ENCODE measurements around the gene PMP22.

Gene PMP22

DNA sequence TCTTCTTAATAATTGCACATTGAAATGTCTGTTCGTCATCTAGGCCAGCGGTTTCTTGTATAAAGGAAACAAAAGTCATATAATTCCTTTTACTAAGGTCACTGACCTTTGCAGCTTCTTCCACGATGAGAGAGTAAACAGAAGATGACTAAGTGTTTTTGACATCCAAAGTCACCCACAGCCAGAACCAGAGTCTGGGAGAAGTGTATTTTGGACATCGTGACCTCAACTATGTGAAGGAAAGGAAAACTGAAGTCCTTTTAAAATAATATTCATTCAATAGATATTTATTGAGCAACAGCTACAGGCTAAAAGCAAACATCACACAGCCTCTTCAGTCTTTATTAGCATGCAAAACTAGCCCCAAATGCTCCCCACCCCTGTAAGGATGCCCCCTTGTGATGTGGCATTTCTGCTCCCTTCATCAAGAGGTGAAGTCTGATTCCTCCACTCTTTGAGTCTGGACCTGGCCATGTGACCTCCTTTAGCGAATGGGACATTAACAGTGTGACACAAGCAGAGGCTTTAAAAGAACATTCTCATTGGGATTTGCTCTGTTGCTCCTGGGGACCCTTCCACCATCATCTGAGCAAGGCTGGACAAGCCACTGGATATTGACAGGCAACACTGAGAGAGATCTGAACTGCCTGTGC, 8.1 kb upstream of the PMP22 start:
- no peak for DNase-seq

DNA sequence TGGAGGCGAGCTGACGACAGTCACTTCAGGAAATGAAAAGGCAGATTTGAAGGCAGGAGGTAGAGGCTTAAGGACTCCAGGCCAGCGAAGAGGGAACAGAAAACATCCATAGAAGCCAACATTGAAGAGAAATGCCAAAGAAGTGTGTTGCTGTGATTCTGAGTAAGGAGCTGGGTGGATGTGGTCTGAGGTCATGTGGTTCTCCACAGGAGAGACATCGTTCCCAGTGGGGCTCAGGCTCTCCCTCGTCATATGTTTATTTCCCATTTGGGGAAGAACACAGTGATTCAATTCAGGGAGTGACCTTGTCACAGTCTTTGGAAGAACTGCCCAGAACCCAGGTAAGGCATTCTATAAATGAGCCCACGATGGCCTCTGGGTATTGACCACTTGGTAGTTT, 6.6 kb upstream of the PMP22 start:
- DNase-seq = no peak

DNA sequence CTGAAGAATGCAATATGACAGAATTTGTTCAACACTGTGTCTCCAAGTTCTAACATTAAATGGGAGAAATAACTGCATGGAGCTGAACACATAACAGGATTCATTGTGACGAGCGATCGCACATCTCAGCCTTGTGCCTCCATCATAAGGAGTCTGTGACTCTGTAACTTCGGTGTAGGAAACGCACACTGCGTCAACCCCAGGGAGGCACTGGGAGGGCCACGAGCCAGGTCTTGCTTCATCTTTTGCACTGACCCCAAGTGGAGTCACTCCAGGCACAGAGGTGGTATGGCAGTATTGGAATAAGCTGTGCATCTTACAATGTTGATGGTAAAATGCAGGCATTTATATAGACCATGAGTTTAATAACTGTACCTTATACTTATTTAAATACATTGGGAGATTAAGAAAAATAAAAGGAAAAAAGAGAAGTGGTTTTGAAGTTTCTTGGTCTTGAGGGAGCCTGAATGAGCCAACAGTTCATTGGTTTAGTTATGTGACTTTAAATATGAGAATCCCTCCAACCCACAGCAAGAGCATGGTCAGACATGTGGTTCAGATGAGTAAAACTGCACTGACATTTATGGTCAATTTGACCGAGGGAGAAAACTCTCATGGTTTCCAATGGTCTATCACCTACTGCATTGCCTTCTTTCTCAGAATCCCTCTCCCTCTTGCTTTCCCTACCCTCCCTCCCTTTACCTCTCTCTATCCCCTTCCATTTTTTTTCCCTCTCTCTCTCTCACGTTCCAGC, 5.7 kb upstream of the PMP22 start:
- no peak for DNase-seq

DNA sequence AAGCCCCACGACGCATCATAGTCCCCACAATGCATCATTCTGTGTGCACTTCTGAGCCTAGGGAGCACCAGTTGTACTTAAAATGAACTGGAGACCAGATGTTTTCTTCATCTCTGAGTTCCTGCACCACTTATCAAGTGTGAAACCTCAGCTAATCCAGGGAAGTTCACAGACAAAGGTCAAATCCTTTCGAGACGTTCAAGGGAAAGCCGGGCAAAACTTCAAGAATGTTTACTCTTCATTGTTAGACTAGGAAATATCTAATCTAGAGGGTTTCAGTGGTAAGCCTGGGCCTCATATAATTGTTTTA, 4.6 kb upstream of the PMP22 start:
- no peak for DNase-seq

DNA sequence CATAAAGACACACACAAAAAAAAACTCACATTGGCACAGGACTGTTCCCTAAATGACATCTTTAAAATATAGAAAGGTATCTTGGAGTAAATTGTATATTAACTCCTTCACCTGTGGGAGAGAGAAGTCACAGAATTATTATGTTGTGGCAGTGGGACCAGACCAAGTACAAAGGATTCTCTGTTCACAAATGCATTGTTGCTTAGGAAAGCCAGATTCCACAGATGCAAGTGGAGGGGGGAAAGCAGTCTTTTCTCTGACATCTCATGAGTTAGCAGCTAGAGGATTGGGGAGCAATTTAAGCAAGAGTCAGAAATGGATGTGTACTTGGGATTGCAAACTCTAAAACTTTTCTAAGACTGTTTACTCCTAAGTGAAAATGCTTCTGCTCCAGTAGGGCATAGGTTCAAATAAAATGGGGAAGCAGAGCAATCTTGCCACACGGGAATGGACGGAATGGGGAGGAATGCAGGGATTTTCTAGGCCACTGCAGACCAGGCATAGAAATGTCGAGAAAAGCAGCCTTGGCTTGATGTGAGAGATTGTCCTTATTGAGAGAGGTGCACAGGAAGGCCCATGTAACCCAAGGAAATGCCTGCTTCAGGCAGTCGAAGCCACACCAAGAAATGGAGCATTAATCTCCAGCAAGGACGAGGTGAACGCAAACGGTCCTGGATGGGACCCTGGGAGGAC, 4.1 kb upstream of the PMP22 start:
- no peak for DNase-seq

DNA sequence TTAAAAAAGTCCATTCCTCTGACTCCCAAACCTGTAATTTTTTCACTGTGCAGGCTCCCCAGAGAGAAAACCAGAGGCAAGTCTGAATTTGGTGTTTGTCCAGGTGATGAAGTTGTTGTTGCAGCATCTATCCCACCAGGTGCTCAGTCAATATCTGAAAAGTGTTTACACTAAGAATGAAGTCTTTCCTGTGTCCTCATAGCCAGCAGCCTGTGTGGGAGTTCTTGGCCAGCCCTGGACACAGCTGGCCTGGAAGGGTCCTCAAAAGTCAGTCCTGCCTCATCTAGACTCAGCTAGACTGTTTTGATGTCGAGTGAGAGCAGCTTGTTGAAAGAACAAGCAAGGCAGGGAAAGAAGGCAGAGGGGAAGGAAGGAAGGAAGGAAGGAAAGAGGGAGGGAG, 3.3 kb upstream of the PMP22 start:
- DNase-seq = no peak

DNA sequence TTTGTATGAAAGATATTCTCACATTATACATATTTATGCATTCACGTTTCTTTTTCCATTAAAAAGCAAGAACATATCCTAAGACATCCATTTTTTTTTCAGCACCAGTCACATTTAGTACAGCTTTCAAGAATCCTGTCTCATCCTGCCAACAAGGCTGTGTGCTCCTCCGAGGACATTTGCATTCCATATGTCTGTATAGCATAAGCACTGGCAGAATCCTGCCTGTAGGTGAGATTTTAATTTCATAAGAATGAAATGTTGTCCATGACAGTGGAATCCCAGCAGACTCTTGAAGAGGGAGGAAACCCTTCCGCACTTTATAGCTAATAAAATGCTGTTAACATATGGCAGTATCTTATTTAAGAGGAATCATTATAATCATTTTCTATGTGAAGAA, 2.9 kb upstream of the PMP22 start:
- DNase-seq = no peak

DNA sequence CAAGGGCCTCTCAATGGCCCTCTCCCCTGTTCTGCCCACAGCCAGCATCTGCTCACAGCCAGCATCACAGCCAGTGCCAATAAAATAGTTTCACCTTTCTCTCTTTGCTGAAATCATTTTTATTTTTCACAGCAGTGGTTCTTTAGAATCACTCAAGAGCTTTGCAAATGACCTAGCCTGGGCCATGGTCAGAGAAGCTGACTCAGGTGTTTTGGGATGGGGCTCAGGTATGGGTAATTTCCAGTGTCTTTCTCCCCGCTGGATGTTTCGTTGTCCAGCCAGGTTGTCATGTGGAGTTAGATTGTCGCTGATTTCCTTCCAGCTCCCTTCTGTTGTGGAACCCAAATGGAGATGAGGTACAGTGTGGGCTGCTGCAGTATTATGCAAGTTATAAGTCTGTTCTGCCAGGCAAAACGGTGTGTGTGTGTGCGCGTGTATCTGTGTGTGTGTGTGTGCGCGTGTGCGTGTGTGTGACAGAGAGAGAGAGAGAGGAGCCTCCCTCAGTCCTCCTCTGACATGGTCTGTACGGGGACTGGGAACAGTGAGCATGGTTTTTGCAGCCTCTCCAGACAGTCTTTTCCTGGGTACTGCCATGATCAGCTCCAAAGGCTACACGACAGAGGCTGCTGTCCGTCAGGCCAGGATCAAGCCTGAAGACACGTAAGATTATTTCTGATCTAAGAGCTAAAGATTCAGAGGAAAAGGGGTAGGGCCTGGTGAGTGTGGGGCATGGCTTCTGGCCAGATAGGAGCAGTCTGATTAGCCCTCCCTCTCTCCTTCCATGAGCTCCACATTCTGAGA, 1.4 kb upstream of the PMP22 start:
- DNase-seq = no peak

DNA sequence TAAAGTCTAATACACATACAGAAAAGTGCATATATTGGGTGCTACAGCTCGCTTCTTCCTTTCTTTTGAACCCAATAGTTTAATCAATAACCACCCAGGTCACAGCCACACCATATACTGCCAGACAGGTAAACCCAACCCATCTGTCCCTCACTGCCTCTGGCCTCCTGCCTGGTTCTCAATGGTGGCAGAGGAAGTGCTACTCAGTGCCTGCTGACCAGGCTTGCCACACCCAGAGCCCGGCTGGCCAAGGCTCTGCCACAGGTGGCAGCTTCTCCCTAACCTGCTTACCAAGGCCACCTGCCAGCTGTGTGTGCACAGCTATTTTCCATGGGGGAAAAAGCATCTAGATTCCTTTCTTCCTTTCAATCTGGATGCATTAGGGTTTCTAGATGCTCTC, 584 bp downstream of the PMP22 start:
- DNase-seq = no peak

DNA sequence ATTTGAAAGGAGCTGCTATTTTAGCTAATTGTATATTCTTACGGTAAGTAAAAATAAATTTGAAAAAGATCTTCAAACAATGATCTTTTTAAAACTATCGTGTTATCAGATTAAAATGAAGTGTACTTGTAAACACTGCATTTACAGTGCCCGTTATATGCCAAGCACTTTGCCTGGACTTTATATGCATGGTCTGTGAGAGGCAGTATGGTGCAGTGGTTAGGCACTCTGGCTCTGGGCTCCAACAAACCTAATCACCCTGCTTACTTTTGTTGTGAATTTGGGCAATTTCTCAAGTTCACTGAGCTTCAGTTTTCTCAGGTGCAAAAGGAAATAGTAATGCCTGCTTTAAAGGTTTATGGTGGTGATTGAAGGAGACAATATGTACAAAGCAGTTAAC, 1.4 kb downstream of the PMP22 start:
- DNase-seq = no peak

DNA sequence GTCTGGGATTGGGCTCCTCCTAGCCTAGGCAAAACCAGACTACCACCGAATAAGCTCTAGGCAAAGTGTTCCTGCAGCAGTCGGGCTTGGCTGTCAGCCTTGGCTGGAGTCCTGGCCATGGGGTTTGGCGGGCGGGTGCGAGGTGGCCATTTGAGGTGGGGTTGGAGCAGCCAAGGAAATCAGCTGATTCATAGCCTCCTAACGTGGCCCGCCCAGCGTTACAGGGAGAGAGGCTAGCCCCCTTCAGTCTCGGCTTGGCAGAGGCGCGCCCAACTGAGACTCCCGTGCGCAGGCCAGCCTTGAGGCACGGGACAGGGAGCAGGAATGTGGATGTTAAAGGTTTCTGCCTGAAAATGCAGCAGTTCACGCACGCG, 1.9 kb downstream of the PMP22 start:
- no peak for DNase-seq

DNA sequence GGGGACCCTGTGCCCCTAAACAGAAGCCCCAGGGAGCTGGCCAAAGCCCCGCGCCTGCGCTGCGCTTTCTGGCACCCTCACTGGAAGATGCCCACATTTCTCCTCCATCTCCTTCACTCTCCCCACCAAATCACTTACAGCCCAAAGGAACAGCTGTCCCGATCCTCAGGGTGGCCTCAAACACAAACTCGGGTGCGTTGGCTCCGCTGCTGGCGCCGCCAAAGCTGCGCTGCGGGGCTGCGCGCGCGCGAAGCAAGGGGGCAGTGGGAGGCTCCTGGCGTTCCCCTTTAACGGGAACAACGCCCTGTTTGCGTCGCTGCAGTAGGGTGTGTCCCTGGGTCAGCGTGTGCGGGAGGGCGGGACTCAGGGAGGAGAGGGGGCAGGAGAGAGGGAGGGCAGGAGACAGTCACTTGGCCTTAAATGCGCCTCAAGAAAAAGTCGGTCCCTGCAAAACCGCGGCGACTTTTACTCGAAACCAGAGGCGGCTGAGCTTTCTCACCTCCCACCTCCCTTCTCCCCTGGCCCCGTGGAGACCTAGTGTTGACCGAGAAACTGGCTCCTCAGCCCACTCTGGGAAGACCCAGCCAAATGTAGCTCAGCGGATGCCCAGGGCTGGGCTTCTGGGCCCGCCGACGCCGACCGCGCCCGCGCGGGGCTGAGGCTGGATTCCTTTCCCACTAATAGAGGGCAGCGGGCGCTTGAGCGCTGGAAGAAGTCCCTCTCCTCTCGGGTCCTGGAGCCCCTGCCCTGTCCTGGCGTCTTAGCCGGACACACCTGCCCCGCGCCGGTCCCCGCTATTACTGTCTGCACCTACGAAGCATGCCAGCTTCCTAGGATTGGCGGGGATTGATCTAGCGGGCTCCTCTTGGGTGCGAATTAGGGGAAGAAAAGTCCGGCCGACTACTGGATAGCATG, 2.6 kb downstream of the PMP22 start:
- no peak for DNase-seq

DNA sequence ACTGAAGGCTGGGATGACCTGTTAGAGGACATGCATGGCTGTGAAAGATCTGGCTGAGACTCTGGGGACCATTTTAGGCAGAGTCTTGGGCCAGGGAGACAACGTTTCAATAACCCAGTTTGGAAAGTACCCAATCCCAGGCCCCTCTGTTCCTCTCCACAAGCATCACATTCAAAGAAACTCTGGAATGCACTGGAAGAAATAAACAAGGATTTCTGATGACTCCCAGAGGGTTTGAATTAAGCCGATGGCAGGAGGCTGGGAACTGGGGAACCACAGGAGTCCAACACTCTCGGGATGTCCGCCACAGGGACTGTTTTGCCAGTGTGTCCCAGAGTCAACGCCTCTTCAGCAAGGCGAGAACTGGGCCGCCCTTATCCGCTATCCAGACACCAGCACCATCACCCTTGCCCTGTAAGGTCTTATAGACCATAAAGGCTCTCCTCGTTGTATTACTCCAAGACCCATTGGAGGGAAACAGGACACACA, 3.3 kb downstream of the PMP22 start:
- DNase-seq = no peak

DNA sequence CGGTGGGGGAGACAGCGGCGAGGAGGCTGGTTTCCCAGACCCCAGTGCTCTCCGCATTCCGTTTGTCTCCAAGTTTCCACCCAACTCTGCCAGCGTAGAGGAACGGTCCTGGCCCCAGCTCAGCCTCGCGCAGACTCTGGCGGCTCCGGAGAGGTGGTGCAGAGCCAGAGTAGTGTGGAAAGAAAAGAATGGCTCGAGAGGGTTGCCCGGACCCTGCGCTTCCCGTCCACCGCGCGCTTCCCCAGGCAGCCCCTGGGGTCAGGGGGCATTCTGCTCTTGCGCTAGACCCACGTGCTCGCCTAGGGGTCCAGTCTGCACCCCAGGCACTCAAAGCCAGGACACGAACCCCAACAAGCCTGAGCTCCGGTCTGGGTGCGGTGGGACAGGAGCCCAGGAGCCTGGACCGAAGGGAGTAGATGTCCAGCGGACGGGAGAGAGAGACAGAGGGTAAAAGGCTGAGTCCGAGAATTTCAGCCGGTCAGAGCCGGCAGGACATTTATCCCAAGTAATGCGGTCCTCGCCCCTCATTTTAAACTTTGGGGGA, 3.8 kb downstream of the PMP22 start:
- DNase-seq = no peak

DNA sequence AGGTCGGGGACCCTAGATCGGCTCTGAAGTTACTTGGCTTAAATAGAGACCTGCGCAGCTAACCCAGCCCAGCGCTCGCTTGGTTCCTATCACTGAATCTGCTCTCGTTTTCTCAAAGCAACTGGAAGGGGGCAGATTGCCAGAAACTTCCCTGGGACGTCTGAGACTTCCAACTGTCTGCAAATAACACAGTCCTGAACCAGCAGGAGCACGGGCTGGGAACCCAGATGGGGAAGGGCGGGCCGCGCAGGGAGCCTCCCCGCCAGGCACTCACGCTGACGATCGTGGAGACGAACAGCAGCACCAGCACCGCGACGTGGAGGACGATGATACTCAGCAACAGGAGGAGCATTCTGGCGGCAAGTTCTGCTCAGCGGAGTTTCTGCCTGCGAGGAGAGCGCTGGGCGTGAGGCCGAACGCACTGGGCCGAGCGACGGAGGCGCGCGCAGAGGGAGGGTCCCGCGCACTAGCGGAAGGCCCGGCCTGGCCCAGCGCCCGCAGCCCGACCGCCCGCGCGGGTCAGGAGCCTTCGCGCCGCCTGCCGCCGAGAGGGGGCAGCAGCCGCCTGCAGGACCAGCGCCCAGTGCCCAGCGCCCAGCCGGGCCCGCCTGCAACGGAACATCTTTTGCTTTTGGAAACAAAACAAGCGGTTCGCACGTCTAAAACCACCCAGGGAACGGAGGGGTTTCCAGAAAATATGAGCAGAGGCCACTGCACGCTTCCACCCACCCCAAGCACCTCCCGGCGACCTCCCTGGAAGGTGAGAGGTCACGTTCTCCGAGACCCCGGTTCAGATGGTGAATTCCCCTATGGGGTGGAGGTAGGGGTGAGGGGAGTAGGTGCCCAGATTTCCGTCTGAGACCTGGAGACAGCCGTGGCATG, 4.5 kb downstream of the PMP22 start:
- DNase-seq = no peak

DNA sequence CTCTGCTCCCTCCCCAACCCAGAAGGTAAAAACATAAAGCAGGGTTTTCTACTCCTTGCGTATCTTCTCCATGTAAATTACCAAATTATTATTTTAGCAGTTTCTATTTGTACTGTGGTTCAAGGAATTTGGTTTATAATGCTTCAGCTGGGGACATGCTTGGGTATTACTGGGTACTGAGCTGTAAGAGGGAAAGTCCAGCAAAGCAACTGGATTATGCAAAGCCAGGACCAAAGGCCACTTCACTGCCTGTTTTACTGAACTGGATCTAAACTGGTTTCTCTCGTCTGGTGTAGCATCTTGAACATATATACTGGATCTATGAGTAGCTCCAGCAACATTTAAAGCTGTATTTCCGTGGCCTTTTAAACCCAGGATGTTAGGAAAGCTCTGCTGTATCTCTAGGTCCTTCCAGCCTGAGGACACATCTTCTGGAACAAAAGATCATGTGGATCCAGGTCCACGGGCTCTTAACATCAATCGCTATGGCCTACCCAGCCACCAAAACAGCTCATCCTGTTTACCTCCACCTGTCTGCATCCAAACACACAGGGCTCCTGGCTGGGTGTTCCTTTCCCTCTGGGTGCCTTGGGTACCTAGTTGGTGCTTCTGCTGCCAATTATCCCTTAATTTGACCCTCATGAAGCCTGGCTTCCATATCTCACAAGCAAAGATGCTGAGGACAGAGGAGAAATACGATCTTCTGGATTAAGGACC, 7.2 kb downstream of the PMP22 start:
- DNase-seq = no peak

DNA sequence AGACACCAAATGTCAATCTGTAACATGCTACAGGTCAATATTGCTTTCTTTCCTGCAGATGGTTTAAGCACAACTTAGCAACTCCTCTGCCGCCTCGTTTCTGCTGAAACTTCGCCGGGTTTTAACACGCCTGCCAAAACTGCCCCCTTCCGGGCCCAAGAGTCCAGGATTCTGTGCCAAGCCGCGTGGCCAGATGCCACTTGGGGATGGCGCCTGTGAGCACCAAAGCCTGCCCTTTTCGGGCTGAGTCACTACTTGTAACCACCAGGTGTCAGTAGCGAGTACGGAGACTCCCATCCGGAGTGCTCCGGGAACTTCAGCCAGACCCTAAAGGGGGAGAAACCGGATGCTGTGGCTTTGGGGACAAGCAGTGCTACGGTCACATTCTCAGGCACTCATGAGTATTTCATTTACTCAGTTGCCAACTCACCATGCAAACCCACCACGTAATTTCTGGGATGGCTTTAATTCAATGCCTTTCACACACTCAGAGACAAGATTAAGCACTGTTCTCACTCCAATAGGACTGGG, 7.8 kb downstream of the PMP22 start:
- no peak for DNase-seq

DNA sequence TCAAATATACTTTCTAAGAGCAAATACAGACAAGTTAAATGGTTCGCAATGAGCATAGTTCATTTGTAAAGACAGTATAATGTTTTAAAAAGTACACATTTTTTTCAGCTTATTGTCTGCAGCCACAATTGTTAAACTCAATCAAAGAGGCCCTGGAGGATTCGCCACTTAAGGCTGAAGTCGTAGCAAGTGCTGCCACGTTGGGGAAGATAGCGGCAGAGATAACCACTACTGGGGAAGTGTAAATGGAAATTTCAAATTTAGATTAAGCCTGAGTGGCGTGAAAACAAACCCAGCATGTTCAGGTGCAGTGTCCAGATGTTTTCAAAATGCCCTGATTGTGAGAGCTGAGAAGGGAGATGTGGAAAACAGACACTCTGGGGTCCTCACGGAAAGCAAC, 8.4 kb downstream of the PMP22 start:
- no peak for DNase-seq

DNA sequence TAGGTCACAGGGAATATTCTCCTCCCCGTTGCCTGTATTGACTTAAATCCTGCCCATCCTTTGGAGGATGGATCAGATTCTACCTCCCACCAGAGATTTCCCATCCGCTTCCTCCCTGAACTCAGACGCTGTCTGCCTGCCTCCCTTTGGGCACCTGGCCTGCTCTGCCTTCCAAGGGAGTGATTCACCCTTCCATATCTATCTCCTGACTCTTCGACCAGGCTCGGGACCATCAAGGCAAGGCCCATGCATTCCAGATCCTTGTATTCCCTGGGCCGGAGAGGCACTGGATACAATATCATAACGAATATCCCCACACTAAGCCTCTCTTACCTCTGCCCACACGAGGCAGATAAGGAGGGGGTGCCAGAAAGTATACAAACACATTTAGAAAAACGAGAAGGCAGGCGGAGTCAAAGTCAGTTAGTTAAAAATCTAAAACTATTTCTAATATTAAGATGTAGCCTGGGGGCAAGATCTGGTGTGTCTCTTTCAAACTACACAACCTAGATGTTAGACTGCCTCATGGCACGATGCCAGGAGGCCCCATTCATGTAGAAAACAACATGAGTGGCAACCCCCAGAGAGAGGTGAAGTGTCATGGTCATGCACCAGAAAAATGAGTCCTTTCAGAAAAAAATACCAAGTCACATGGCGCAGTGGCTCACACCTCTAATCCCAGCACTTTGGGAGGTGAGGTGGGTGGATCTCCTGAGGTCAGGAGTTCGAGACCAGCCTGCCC, 9.2 kb downstream of the PMP22 start:
- no peak for DNase-seq
